Mucosa of rectum (tissue), 2 donors: ENCODE measurements around the gene ST8SIA4.
A peak's percentile ranks its signal among the peaks of the same experiment; 100 is the strongest.

Experiments
- H3K27ac ChIP-seq, 2 donors: one replicate each; pipeline ENCODE4 v1.7.0; 2013; ENCODE audit warnings: inconsistent platforms in 2 of 2, low read depth in 2 of 2, low read length in 2 of 2
- H3K27me3 ChIP-seq, 2 donors: one replicate each; pipeline ENCODE4 v1.7.0; 2013; ENCODE audit warnings: low read length in 2 of 2; ENCODE audit not compliant: control insufficient read depth in 2 of 2, insufficient read depth in 2 of 2
- H3K36me3 ChIP-seq, 2 donors: one replicate each; pipeline ENCODE4 v1.7.0; 2013; ENCODE audit warnings: low read length in 2 of 2; ENCODE audit not compliant: control insufficient read depth in 2 of 2, insufficient read depth in 2 of 2
- H3K4me1 ChIP-seq, 2 donors: one replicate each; pipeline ENCODE4 v1.7.0; 2013; ENCODE audit warnings: low read length in 2 of 2, mild to moderate bottlenecking in 1 of 2; ENCODE audit not compliant: control insufficient read depth in 2 of 2, insufficient read depth in 2 of 2
- H3K4me3 ChIP-seq, 2 donors: one replicate each; pipeline ENCODE4 v1.7.0; 2013; ENCODE audit warnings: low read length in 2 of 2
- H3K9ac ChIP-seq, 2 donors: one replicate each; pipeline ENCODE4 v1.7.0; 2013; ENCODE audit warnings: low read length in 2 of 2, low read depth in 1 of 2, mild to moderate bottlenecking in 1 of 2
- H3K9me3 ChIP-seq, 2 donors: one replicate each; pipeline ENCODE4 v1.7.0; 2013; ENCODE audit warnings: low read length in 2 of 2; ENCODE audit not compliant: control insufficient read depth in 2 of 2
- donor health status: healthy.
- donor health status: Normal muscosa, but diverticular disease.

The ST8SIA4 gene

DNA sequence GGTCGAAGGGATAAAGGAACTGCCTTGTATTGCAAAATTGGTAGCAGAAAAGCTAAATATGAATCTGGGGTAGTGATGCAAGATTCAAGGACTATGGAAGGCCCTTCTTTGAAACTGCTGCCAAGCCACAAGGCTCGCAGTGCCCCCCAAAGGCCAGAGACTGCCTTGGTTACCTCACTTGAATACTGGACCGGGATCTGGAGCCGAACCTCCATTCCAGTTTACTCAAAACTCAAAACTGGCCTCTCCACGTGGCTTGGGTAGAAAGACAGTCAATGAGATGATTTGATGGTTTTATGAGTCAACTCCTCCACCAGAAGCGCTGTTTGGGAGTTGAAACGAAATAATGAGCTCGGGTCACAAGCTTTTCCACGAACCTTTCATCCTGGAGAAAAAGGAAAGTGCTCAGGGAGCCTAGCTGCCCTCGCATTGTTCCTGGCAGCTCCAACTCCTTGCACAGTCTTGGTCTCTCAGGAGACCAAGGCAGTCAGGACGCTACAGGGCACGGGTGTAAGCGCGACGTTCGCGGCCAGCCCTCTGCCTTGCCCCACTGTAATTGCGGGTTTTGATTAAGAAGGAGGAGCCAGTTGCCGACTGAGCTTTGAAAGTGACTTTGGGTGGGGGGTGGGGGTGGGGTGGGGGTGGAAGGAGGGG, 2.8 kb downstream of the ST8SIA4 start:
- peaks cover 0 to 3% of the 10 kb centered on the region in 2 donors for H3K4me1 ChIP-seq
- peak overlapping the region; percentile 29 to 74 for H3K9ac ChIP-seq
- peak overlapping the region; percentile 59 to 90 for H3K4me3 ChIP-seq
- peak overlapping the region; percentile 63 to 86 for H3K27ac ChIP-seq
- H3K9me3 ChIP-seq, result no peaks in the 10 kb centered on the region
- H3K27me3 ChIP-seq, result peaks cover 7 to 10% of the 10 kb centered on the region in 2 donors
- no peaks in the 10 kb centered on the region for H3K36me3 ChIP-seq

GRCh38 chr5:100899675-100900074, 3.4 kb downstream of the ST8SIA4 start:
- peaks cover 7 to 10% of the 10 kb centered on the region in 2 donors for H3K27me3 ChIP-seq
- peak overlapping the region; percentile 63 to 86 for H3K27ac ChIP-seq
- no peaks in the 10 kb centered on the region for H3K9me3 ChIP-seq
- peak overlapping the region; percentile 59 to 90 for H3K4me3 ChIP-seq
- H3K9ac ChIP-seq, result peak overlapping the region in 1 of 2 donors; percentile 74
- peaks cover 0 to 3% of the 10 kb centered on the region in 2 donors for H3K4me1 ChIP-seq
- H3K36me3 ChIP-seq, result no peaks in the 10 kb centered on the region

DNA sequence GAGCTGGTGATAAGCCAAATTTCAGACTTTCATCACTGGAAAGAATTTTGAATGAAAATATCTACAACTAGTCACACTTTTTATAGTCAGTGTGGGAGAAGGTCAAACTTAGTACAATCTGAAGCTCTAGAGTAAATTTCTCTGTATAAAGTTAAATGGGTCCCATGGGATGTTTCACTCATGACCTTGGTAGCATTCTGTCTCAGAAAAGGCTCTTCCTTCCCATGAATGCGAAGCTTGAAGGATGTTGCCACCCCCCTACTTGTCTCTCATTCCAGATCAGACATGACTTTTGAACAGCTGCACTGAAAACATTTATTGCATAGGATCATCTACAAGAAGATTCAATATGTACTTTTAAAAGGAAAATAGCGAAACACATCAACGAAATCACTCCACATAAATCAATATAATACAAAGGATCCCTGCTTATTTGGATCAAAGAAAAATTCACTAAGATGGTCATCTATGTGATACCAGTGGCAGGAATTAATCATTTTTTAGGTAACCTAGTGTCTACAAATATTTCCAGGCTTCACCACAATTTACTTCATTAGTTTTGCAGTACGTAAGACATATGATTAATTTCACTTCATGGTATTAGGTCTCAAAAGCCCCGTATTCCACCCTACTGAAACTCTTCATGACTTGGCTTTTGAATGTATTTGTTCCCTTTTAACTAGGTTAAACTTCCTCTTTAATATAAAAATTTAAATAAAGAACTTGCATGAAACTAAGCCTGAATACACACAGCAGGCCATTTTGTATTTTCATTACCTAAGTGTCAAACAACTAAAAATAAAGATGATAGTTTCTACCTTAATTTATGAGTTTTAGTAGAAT, 4.4 kb downstream of the ST8SIA4 start:
- H3K27me3 ChIP-seq, result peaks cover 7 to 10% of the 10 kb centered on the region in 2 donors
- H3K36me3 ChIP-seq, result no peaks in the 10 kb centered on the region
- peaks cover 0 to 3% of the 10 kb centered on the region in 2 donors for H3K4me1 ChIP-seq
- H3K9me3 ChIP-seq, result no peaks in the 10 kb centered on the region
- no peak overlapping the region for H3K9ac ChIP-seq
- peak overlapping the region in 1 of 2 donors; percentile 3 for H3K4me3 ChIP-seq
- H3K27ac ChIP-seq, result peak overlapping the region in 1 of 2 donors; percentile 13

DNA sequence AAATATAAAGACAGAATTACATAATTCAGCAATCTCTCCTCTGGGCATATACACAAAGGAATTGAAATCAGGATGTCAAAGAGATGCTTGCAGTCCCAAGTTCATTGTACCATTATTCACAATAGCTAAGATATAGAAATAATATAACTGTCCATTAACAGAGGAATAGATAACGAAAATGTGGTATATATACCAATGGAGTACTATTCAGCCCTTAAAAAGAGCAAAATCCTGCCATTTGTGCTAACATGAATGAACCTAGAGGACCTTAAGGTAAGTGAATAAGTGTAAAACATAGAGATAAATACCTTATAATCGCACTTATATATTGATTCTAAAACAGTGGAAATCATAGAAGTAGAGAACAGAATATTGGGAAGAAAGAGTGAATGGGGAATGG, 7.0 kb downstream of the ST8SIA4 start:
- Histone ChIP-seq H3K27me3 (peaks cover 0 to under 1% of the 10 kb centered on the region in 2 donors), H3K9me3 (no peaks in the 10 kb centered on the region), H3K4me1 (peaks cover 0 to 3% of the 10 kb centered on the region in 2 donors)

GRCh38 chr5:100890461-100891008, 12.5 kb downstream of the ST8SIA4 start:
- Histone ChIP-seq H3K27ac (peak overlapping the region; percentile 47 to 52), H3K4me3 (peak overlapping the region; percentile 23 to 39), H3K36me3 (peaks cover 0 to 4% of the 10 kb centered on the region in 2 donors), H3K9me3 (no peaks in the 10 kb centered on the region), H3K9ac (peak overlapping the region; percentile 33 to 34), H3K27me3 (no peaks in the 10 kb centered on the region), H3K4me1 (no peaks in the 10 kb centered on the region)

More for the DNA sequence above, 7.0 kb downstream of the ST8SIA4 start:
- Histone ChIP-seq H3K4me3 (no peak overlapping the region), H3K36me3 (no peaks in the 10 kb centered on the region), H3K27ac (no peak overlapping the region), H3K9ac (no peak overlapping the region)

GRCh38 chr5:100889896-100890295, 13.2 kb downstream of the ST8SIA4 start:
- Histone ChIP-seq H3K4me1 (no peaks in the 10 kb centered on the region), H3K27me3 (no peaks in the 10 kb centered on the region), H3K9ac (peak overlapping the region; percentile 19 to 33), H3K27ac (peak overlapping the region; percentile 47 to 52), H3K9me3 (no peaks in the 10 kb centered on the region), H3K4me3 (peak overlapping the region in 1 of 2 donors; percentile 39), H3K36me3 (peaks cover 0 to 4% of the 10 kb centered on the region in 2 donors)

DNA sequence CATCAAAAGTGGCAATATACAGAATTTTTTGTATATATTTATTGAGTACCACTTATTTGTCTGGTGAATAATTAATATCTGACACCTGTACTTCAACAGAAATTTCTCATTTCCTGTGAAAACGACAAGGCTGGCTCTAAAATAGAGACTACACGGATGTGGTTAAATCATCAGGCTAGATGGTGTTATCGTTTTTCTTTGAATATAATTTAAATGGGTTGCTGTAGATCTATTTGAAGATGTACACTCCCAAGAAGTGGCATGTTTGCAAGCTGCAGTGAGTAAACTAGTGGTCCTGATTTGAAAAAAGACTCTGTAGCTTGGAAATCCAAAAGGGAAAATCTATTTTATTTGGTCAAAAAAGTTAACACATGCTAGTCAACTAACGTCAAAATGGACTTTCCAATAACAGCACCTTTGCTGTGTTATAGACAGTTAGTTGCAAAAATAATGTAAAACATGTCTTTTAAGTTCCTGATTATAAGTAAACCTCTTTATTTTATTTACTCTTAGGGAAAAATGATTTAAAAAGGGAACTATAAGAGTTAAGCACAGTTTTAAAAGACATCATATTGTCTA, 13.8 kb downstream of the ST8SIA4 start:
- H3K9ac ChIP-seq, result peak overlapping the region in 1 of 2 donors; percentile 5
- no peaks in the 10 kb centered on the region for H3K4me1 ChIP-seq
- H3K4me3 ChIP-seq, result peak overlapping the region in 1 of 2 donors; percentile 32
- H3K9me3 ChIP-seq, result no peaks in the 10 kb centered on the region
- H3K27me3 ChIP-seq, result no peaks in the 10 kb centered on the region
- no peak overlapping the region for H3K27ac ChIP-seq
- peaks cover 0 to 4% of the 10 kb centered on the region in 2 donors for H3K36me3 ChIP-seq

DNA sequence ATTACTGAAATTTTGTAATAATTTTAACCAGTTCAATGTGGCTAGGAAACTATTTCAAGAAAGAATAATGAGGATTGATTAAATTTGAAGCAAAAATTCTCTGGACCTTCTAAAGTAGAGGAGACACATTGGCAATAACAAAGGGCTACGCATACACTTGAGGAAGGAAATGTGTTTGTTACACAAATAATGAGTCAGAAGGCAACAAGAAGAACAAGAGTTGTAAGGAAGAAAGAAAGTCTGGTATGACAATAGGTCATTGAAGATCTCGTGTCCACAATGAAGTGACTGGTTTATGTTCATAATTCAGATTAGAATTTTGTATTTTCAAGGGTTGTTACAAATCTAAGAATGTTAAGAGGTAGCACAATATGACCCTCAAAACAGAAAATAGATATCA, 25.8 kb downstream of the ST8SIA4 start:
- no peak overlapping the region for H3K9ac ChIP-seq
- H3K9me3 ChIP-seq, result no peaks in the 10 kb centered on the region
- H3K4me3 ChIP-seq, result no peak overlapping the region
- H3K36me3 ChIP-seq, result no peaks in the 10 kb centered on the region
- no peaks in the 10 kb centered on the region for H3K27me3 ChIP-seq
- no peaks in the 10 kb centered on the region for H3K4me1 ChIP-seq
- no peak overlapping the region for H3K27ac ChIP-seq

GRCh38 chr5:100872408-100873190, 30.5 kb downstream of the ST8SIA4 start:
- Histone ChIP-seq H3K4me3 (no peak overlapping the region), H3K9ac (no peak overlapping the region), H3K27ac (no peak overlapping the region), H3K36me3 (no peaks in the 10 kb centered on the region), H3K9me3 (no peaks in the 10 kb centered on the region), H3K27me3 (no peaks in the 10 kb centered on the region), H3K4me1 (no peaks in the 10 kb centered on the region)
